Fibroblast of skin of left biceps (primary cell): Measurements from ENCODE around the gene ZNF256.

Source experiments
- DNase-seq, 2 experiments: peaks; one replicate each; pipeline ENCODE4 v3.0.0-alpha.2; 2013; ENCODE audit warnings: low read depth in 2 of 2

ZNF256 gene

DNA sequence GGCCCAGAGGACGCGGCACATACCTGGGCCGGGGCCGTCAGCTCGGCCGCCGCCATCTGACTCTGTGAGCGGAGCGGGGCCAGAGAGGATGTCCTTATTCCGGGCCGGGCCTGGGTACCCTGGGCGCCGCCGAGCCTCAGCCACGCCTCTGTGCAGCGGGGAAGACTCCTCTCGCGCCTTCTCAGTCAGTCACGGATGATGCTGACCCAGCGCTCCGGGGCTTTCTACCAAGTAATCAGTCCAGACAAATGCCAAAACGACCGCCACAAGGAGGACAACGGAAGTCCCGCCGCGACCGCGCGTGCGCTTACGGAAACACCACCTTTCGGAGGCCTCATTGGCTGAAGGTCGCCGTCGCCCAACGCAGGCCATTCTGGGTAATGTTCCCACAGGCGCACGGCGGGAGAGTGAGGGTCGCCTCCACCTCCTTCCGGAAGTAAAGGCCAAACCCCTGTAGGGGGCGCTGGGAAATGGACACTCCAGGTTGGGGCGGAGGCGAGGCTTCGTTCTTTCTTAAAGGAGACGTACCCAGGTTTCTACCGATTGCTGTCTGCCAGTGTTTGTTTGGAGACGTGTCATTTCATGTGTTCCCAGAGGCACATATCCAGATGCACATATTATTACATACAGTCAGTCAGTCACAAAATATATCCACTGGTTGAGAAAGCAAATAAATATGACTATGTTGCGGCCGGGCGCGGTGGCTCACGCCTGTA lies at the start of gene ZNF256:
TSS of gene ZNF256 (minus strand) at position 288 of the 716 bp plus-strand sequence. CDS start at position 56, 232 bp downstream.
- DNase-seq = peak; percentile 76 to 79

DNA sequence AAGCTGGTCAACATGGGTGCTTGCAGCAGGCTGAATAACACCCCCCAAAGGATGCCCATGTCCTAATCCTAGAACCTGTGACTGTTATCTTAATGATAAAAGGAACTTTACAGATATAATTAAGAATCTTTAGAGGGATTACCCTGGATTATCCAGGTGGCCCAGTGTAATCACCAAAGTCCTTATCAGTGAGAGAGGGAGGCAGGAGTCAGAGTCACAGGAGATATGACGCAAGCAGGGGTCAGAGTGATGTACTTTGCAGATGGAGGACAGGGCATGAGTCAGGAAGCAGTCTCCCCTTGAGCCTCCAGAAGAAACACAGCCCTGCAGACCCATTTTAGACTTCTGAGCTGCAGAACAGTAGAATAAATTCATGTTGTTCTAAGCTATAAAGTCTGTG lies 45.3 kb upstream of the ZNF256 start:
- DNase-seq = no peak

GRCh38 chr19:57978586-57979289 lies 31.2 kb upstream of the ZNF256 start:
- no peak for DNase-seq

- DNase-seq = no peak
These were observed 26.9 kb upstream of the ZNF256 start, which contains the start of gene C19orf18 for GRCh38 chr19:57974434-57974833. Gene C19orf18, minus strand, starts transcription at chr19:57974534. Its CDS starts 102 bp downstream, at chr19:57974432.

DNA sequence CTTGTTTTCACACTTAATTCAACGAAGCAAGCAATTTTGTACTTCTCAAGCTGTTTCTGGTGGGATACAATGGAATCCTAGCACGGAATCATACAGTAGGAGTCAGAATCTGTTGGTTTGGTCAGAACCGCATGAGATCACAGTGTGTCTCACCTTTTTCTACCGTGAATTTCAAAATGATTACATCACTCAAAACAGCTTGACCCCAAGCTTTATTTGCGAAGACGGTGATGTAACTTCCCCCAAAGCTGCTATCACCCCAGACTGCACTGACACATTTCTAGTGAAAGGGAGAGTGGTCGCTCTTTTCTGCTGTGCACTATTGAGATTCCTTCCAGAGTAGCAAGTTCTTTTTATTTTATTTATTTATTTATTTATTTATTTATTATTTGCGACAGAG lies 17.3 kb upstream of the ZNF256 start:
- DNase-seq = no peak

- DNase-seq = no peak
These were observed 14.3 kb upstream of the ZNF256 start for GRCh38 chr19:57961785-57962184.

DNA sequence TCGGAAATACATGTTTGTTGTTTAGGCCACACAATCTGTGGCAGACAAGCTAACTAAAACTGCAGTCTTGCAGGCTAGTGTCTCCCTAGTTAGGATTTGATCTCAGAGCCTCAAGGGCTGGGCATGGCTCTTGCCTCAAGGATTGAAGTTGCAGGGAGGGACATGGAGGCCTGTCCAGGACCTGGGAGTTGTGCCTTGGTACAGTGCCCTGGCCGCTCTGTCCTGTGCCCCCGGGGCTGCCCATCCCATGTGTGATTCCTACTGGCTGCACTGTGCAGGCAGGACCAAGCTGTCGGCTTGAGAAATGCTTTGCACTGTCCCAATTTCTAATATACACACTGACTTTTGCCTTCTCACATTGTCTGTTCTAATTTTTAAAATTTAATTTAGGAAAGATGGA lies 7.5 kb upstream of the ZNF256 start:
- DNase-seq = no peak

- no peak for DNase-seq
These were observed 2.2 kb upstream of the ZNF256 start for GRCh38 chr19:57949702-57950101.

GRCh38 chr19:57949296-57949695 lies 1.8 kb upstream of the ZNF256 start:
- no peak for DNase-seq

- DNase-seq = no peak
These were observed 453 bp downstream of the ZNF256 start for GRCh38 chr19:57947088-57947418.

DNA sequence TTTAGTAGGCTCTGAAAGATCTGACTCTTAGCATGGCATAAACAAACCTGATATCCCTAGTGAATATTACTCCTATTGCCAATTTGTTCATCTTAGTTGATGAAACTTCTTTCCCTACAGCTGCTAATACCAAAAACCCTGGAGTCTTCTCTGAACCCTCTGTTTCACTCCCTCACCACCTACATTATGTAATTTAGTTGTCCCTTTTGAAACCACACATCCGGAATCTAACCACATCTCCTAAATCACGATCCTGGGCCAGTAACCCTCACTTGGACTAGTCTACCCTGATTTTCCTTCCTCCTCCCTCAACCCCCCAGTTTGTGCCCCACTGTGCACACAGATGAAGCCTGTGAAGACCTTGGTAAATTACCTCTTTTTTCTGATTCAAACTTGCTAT lies 1.2 kb downstream of the ZNF256 start:
- no peak for DNase-seq

DNA sequence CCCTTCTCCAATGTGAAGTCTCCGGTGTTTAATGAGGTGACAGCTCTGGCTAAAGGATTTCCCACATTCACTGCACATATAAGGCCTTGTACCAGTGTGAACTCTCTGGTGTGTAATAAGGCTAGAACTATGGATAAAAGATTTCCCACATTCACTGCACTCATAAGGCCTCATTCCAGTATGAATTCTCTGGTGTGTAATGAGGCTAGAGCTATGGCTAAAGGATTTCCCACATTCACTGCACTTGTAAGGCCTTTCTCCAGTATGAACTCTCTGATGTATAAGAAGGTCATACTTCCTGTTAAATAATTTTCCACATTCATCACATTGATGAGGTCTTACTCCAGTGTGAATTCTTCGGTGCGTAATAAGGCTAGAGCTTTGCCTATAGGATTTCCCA lies 5.9 kb downstream of the ZNF256 start:
- DNase-seq = no peak

DNA sequence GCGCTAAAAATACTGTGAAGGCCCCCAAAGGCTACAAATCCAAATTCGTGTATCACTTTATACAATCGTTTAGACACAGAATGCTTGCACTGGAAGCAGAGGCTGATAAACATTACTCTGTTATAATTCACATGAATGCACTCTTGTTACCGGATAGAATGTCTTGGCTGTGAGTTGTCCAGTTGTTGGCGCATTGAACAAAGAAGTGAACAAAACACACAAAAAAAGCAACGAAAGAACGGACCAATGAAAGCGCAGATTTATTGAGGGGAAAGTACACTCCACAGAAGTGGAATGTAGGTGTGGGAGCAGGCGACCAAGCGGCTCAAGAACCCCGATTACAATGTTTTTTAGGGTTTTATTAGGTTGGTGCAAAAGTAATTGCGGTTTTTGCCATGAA lies 11.8 kb downstream of the ZNF256 start:
- no peak for DNase-seq

DNA sequence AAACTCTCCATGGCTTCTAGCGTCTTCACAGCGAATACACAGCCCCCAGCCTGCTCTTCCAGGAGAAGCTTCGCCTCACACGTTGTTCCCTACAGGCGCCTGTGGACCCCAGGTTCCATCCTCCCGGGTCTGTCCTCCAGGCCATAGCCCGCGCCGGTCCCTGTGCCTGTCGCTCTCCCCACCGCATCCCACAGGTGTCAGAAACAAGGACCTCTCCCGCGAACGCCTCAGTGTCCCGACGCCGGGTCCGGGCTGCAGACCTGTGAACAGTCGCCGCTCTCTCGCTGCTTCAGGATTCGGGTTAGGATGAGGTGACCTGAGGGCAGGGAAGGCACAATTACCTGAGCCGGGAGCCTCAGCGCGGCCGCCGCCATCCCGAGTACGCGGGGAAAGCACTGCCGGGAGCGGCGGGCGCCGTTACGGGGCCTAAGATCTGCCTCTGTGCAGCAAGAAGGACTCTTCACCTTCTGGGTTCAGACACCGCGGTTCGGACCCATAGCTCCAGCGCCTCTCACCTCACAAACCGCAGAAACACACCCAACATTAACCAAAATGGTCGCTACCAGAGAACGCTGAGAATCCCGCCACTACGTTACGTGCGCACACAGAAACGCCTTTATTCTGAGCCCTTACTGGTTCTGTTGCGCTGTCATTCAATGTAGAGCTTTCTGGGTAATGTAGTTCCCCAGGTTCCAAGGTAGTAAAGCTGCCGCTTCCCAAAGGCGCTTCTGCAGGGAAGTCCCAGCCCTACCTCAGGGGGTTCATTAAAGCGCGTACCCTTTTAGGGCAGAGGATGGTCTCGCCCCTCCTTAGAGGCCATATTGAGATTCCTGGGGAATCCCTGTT lies 12.5 kb downstream of the ZNF256 start, which contains the start of gene ZNF418:
TSS of gene ZNF418 (minus strand) at position 583 of the 846 bp plus-strand sequence. CDS start 1,580 bp downstream, outside the sequence.
- peak; percentile 64 to 67 for DNase-seq

GRCh38 chr19:57927587-57927986 lies 19.9 kb downstream of the ZNF256 start:
- DNase-seq = no peak

DNA sequence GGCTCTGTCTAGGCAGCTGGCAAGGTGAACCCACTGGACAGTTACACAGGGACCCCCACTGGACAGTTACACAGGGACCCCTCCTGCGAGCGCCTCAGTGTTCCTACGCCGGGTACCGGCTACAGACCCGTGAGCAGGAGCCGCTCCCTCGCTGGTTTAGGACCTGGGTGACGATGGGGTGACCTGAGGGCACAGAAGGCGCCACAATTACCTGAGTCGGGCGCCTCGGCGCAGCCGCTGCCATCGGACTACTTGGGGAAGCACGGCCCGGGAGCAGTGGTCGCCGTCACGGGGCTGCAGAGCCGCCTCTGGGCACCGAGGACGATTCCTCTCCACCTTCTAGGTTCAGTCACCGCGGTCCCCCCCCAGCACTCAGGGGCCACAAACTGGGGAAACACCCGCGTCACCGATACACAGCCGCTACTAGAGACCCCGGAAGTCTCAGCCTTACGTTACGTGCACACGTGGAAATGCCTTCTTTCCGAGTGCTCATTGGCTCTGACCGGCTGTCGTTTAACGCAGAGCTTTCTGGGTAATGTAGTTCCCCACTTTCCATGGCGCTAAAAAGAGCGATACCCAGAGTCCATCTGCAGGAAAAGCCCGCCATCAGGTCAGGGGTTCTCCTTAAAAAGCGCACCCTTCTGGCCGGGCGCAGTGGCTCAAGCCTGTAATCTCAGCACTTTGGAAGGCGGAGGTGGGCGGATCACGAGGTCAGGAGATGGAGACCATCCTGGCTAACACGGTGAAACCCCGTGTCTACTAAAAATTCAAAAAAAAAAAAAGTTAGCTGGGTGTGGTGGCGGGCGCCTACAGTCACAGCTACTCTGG lies 31.1 kb downstream of the ZNF256 start, which contains the start of gene ZNF417:
TSS of gene ZNF417 (minus strand) at position 425 of the 828 bp plus-strand sequence. CDS start at position 244, 181 bp downstream.
- DNase-seq = peak; percentile 86 to 87

DNA sequence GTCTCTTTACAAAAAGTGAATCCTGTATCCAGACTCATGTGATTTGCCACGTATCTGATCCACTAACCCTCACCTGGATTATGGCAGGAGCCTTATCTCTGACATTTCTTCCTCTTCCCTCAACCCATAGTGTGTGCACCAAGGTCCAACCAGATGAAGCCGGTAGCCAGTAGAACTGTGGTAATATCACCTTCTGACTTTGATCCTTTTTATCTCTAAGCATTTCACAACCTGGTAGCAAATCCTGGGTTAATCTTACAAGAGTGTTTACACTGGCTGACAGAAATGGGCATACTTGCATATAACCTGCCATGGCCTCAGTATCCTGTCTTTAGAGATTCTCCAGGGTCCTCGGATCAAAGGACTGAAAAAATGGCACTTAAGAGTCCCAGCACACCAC lies 33.0 kb downstream of the ZNF256 start:
- DNase-seq = no peak

- DNase-seq = no peak
These were observed 40.1 kb downstream of the ZNF256 start for GRCh38 chr19:57907394-57907793.

GRCh38 chr19:57905258-57905657 lies 42.2 kb downstream of the ZNF256 start:
- no peak for DNase-seq

GRCh38 chr19:57903618-57904184 lies 43.8 kb downstream of the ZNF256 start:
- no peak for DNase-seq

GRCh38 chr19:57900311-57900710 lies 47.2 kb downstream of the ZNF256 start:
- DNase-seq = no peak
